Endothelial cell (in vitro differentiated cells): ENCODE data around the gene SPIRE1. TPM values are rescaled to one million over a fixed set of nuclear protein-coding genes. Genes with fewer than 3 reads are reported as not detected.

Experiments
- DNase-seq: peaks from one replicate; pipeline ENCODE4 v3.0.0; 2021; ENCODE audit warnings: low spot score
- H3K27ac Mint-ChIP-seq: one replicate; pipeline ENCODE4 v1.8.0; 2021; ENCODE audit warnings: mixed read lengths, inconsistent platforms; ENCODE audit not compliant: unreplicated experiment
- H3K27me3 Mint-ChIP-seq: one replicate; pipeline ENCODE4 v1.8.0; 2021; ENCODE audit warnings: mild to moderate bottlenecking, moderate library complexity, mixed read lengths, inconsistent platforms; ENCODE audit not compliant: unreplicated experiment
- H3K36me3 Mint-ChIP-seq: one replicate; pipeline ENCODE4 v1.8.0; 2021; ENCODE audit warnings: mild to moderate bottlenecking, low read depth, mixed read lengths, inconsistent platforms; ENCODE audit not compliant: unreplicated experiment
- H3K4me1 Mint-ChIP-seq: one replicate; pipeline ENCODE4 v1.8.0; 2021; ENCODE audit warnings: mild to moderate bottlenecking, mixed read lengths, inconsistent platforms; ENCODE audit not compliant: unreplicated experiment
- H3K4me3 Mint-ChIP-seq: one replicate; pipeline ENCODE4 v1.8.0; 2021; ENCODE audit warnings: mild to moderate bottlenecking, mixed read lengths, inconsistent platforms; ENCODE audit not compliant: unreplicated experiment
- H3K9me3 Mint-ChIP-seq: one replicate; pipeline ENCODE4 v1.8.0; 2021; ENCODE audit warnings: mixed read lengths, inconsistent platforms; ENCODE audit not compliant: unreplicated experiment
- CTCF ChIP-seq: fragments of 200-600 bp; sonication (generic); IDR thresholded peaks from one replicate; pipeline ENCODE4 v1.5.0; 2021; ENCODE audit warnings: antibody characterized with exemption; ENCODE audit not compliant: unreplicated experiment
- total RNA-seq: library from RNA; stranded (reverse); fragmentation: NEBNext Ultra II Directional; extraction: Animal tissue kit (Norgen Biotek cat#: 25700); gene quantifications from one replicate; pipeline ENCODE4 v1.2.1, GENCODE V29; 2021; ENCODE audit not compliant: unreplicated experiment

Gene SPIRE1
- total RNA-seq, 1 donor from 2014 or later, result 31.3 TPM

GRCh38 chr18:12477606-12478005 lies 180.3 kb downstream of the SPIRE1 start:
- no peak for DNase-seq
- Mint-ChIP-seq H3K27ac (no peak overlapping the region), H3K36me3 (peaks cover 16% of the 10 kb centered on the region), H3K9me3 (no peaks in the 10 kb centered on the region), H3K27me3 (peaks cover 2% of the 10 kb centered on the region), H3K4me1 (peaks cover 8% of the 10 kb centered on the region), H3K4me3 (peak overlapping the region; percentile 21)
- TF ChIP-seq CTCF, result no peak

GRCh38 chr18:12476955-12477354 lies 181.0 kb downstream of the SPIRE1 start:
- Mint-ChIP-seq H3K36me3 (peaks cover 16% of the 10 kb centered on the region), H3K4me3 (no peak overlapping the region), H3K9me3 (no peaks in the 10 kb centered on the region), H3K27me3 (peaks cover 2% of the 10 kb centered on the region), H3K4me1 (peaks cover 8% of the 10 kb centered on the region), H3K27ac (no peak overlapping the region)
- DNase-seq, result no peak
- TF ChIP-seq CTCF, result no peak

- Mint-ChIP-seq H3K4me3 (no peak overlapping the region), H3K27me3 (peaks cover 2% of the 10 kb centered on the region), H3K4me1 (peaks cover 8% of the 10 kb centered on the region), H3K27ac (no peak overlapping the region), H3K36me3 (peaks cover 16% of the 10 kb centered on the region), H3K9me3 (no peaks in the 10 kb centered on the region)
- no peak for TF ChIP-seq CTCF
- no peak for DNase-seq
Observed at GRCh38 chr18:12474876-12475275, 183.0 kb downstream of the SPIRE1 start.

- H3K27ac Mint-ChIP-seq, result no peak overlapping the region
- TF ChIP-seq CTCF, result no peak
- no peak for DNase-seq
- H3K27me3 Mint-ChIP-seq, result peaks cover 2% of the 10 kb centered on the region
- no peaks in the 10 kb centered on the region for H3K9me3 Mint-ChIP-seq
- peaks cover 16% of the 10 kb centered on the region for H3K36me3 Mint-ChIP-seq
- peaks cover 8% of the 10 kb centered on the region for H3K4me1 Mint-ChIP-seq
- no peak overlapping the region for H3K4me3 Mint-ChIP-seq
Observed at GRCh38 chr18:12474146-12474545, 183.8 kb downstream of the SPIRE1 start.

- no peaks in the 10 kb centered on the region for H3K9me3 Mint-ChIP-seq
- H3K27me3 Mint-ChIP-seq, result peaks cover 2% of the 10 kb centered on the region
- H3K4me1 Mint-ChIP-seq, result no peaks in the 10 kb centered on the region
- DNase-seq, result no peak
- TF ChIP-seq CTCF, result no peak
- H3K36me3 Mint-ChIP-seq, result no peaks in the 10 kb centered on the region
- no peak overlapping the region for H3K4me3 Mint-ChIP-seq
- H3K27ac Mint-ChIP-seq, result no peak overlapping the region
Observed at GRCh38 chr18:12470382-12471075, 187.4 kb downstream of the SPIRE1 start.
